Mesendoderm (in vitro differentiated cells): ENCODE data around the gene SEMA4C.
A peak's percentile ranks its signal among the peaks of the same experiment; 100 is the strongest.

Source experiments
- DNase-seq: peaks from one replicate; pipeline ENCODE4 v3.0.0; 2013
- H2AK5ac ChIP-seq: 2 replicates; pipeline ENCODE4 v1.6.1; 2013; ENCODE audit warnings: low read length, inconsistent platforms
- H2BK120ac ChIP-seq: 2 replicates; pipeline ENCODE4 v1.6.1; 2013; ENCODE audit warnings: low read depth, mild to moderate bottlenecking, low read length, moderate library complexity, mixed read lengths
- H2BK15ac ChIP-seq: replicated peaks from 2 replicates; pipeline ENCODE4 v1.6.1; 2013; ENCODE audit warnings: low read depth, mild to moderate bottlenecking, moderate library complexity
- H2BK5ac ChIP-seq: 2 replicates; pipeline ENCODE4 v1.6.1; 2013; ENCODE audit warnings: low read length, inconsistent platforms
- H3K18ac ChIP-seq: 2 replicates; pipeline ENCODE4 v1.6.1; 2013; ENCODE audit warnings: mild to moderate bottlenecking, low read length, mixed read lengths
- H3K23ac ChIP-seq: one replicate; pipeline ENCODE4 v1.6.1; 2013; ENCODE audit warnings: low read length
- H3K27ac ChIP-seq: 2 replicates; pipeline ENCODE4 v1.5.1; 2013; ENCODE audit warnings: low read depth, mild to moderate bottlenecking, inconsistent platforms, low read length, moderate library complexity
- H3K27me3 ChIP-seq: 2 replicates; pipeline ENCODE4 v1.6.1; 2013; ENCODE audit warnings: low read length, control low read depth, mild to moderate bottlenecking, inconsistent platforms; ENCODE audit not compliant: insufficient read depth, poor library complexity
- H3K36me3 ChIP-seq: 2 replicates; pipeline ENCODE4 v1.6.1; 2013; ENCODE audit warnings: low read length, inconsistent platforms; ENCODE audit not compliant: control insufficient read depth, insufficient read depth
- H3K4ac ChIP-seq: one replicate; pipeline ENCODE4 v1.6.1; 2013; ENCODE audit warnings: low read depth, mild to moderate bottlenecking, low read length, moderate library complexity
- H3K4me1 ChIP-seq: 2 replicates; pipeline ENCODE4 v1.6.1; 2013; ENCODE audit warnings: low read depth, low read length, inconsistent platforms; ENCODE audit not compliant: control insufficient read depth
- H3K4me2 ChIP-seq: 2 replicates; pipeline ENCODE4 v1.6.1; 2013; ENCODE audit warnings: low read length
- H3K4me3 ChIP-seq: 2 replicates; pipeline ENCODE4 v1.5.1; 2013; ENCODE audit warnings: mild to moderate bottlenecking, low read length
- H3K56ac ChIP-seq: one replicate; pipeline ENCODE4 v1.6.1; 2013; ENCODE audit warnings: low read length
- H3K79me1 ChIP-seq: 2 replicates; pipeline ENCODE4 v1.6.1; 2013; ENCODE audit warnings: low read length, inconsistent platforms
- H3K79me2 ChIP-seq: 2 replicates; pipeline ENCODE4 v1.6.1; 2013; ENCODE audit warnings: mild to moderate bottlenecking, low read length; ENCODE audit not compliant: control insufficient read depth, insufficient read depth
- H3K9ac ChIP-seq: 2 replicates; pipeline ENCODE4 v1.6.1; 2013; ENCODE audit warnings: low read length, inconsistent platforms
- H4K5ac ChIP-seq: one replicate; pipeline ENCODE4 v1.6.1; 2013; ENCODE audit warnings: low read length
- H4K8ac ChIP-seq: one replicate; pipeline ENCODE4 v1.6.1; 2013; ENCODE audit warnings: low read depth, mild to moderate bottlenecking, control low read depth, low read length, moderate library complexity
- WGBS: extraction: QIAGEN DNeasy Blood & Tissue Kit; methylation state at CpG from one replicate; pipeline ENCODE4 v1.1.7; 2013; ENCODE audit warnings: low lambda C conversion rate, missing lambda C conversion rate; ENCODE audit not compliant: insufficient coverage; ENCODE audit errors: extremely low coverage; 5-methylcytosine and 5-hydroxymethylcytosine counted together

The SEMA4C gene

GRCh38 chr2:96883306-96883705, 13.4 kb upstream of the SEMA4C start:
- WGBS, result no CpG with 5 or more reads among the region's 9 CpGs
- Histone ChIP-seq H3K56ac (no peak overlapping the region), H4K8ac (no peak overlapping the region), H2AK5ac (no peak overlapping the region), H2BK15ac (no peak overlapping the region), H3K4ac (no peak overlapping the region), H3K79me1 (no peaks in the 10 kb centered on the region), H3K36me3 (no peaks in the 10 kb centered on the region), H3K4me1 (peaks cover 15% of the 10 kb centered on the region), H3K9ac (no peak overlapping the region), H2BK5ac (no peak overlapping the region), H3K4me3 (no peak overlapping the region), H3K23ac (no peak overlapping the region), H3K4me2 (no peak overlapping the region), H3K79me2 (no peaks in the 10 kb centered on the region), H3K18ac (peak overlapping the region; percentile 15), H2BK120ac (no peak overlapping the region), H3K27ac (no peak overlapping the region), H4K5ac (no peak overlapping the region), H3K27me3 (no peaks in the 10 kb centered on the region)
- no peak for DNase-seq

GRCh38 chr2:96882906-96883305, 13.0 kb upstream of the SEMA4C start:
- H3K27ac ChIP-seq, result no peak overlapping the region
- H3K56ac ChIP-seq, result peak overlapping the region; percentile 75
- no peak overlapping the region for H3K23ac ChIP-seq
- no peaks in the 10 kb centered on the region for H3K27me3 ChIP-seq
- H2BK120ac ChIP-seq, result no peak overlapping the region
- H4K5ac ChIP-seq, result no peak overlapping the region
- peak overlapping the region; percentile 52 for H2AK5ac ChIP-seq
- no peaks in the 10 kb centered on the region for H3K36me3 ChIP-seq
- H2BK5ac ChIP-seq, result peak overlapping the region; percentile 41
- H3K79me2 ChIP-seq, result no peaks in the 10 kb centered on the region
- no peak overlapping the region for H3K9ac ChIP-seq
- H3K4me3 ChIP-seq, result no peak overlapping the region
- H3K4me1 ChIP-seq, result peaks cover 15% of the 10 kb centered on the region
- no peak overlapping the region for H2BK15ac ChIP-seq
- DNase-seq, result no peak
- WGBS, result no CpG with 5 or more reads among the region's 8 CpGs
- peak overlapping the region; percentile 15 for H3K18ac ChIP-seq
- H4K8ac ChIP-seq, result no peak overlapping the region
- H3K79me1 ChIP-seq, result no peaks in the 10 kb centered on the region
- no peak overlapping the region for H3K4ac ChIP-seq
- no peak overlapping the region for H3K4me2 ChIP-seq

GRCh38 chr2:96882230-96882629, 12.3 kb upstream of the SEMA4C start:
- Histone ChIP-seq H2BK15ac (no peak overlapping the region), H3K4me3 (no peak overlapping the region), H3K4me1 (peaks cover 15% of the 10 kb centered on the region), H3K4me2 (no peak overlapping the region), H4K8ac (no peak overlapping the region), H3K9ac (peak overlapping the region; percentile 12), H3K27ac (peak overlapping the region; percentile 71), H3K27me3 (no peaks in the 10 kb centered on the region), H3K4ac (peak overlapping the region; percentile 6), H3K18ac (peak overlapping the region; percentile 15), H2BK5ac (peak overlapping the region; percentile 41), H2AK5ac (peak overlapping the region; percentile 52), H4K5ac (no peak overlapping the region), H3K36me3 (no peaks in the 10 kb centered on the region), H3K79me2 (no peaks in the 10 kb centered on the region), H2BK120ac (peak overlapping the region; percentile 75), H3K79me1 (no peaks in the 10 kb centered on the region), H3K23ac (no peak overlapping the region), H3K56ac (peak overlapping the region; percentile 75)
- no CpG with 5 or more reads among the region's 12 CpGs for WGBS
- DNase-seq, result peak; percentile 49

GRCh38 chr2:96881349-96882195, 11.7 kb upstream of the SEMA4C start:
- peaks cover 17% of the 10 kb centered on the region for H3K4me1 ChIP-seq
- no peak overlapping the region for H4K8ac ChIP-seq
- peak overlapping the region; percentile 83 for H3K56ac ChIP-seq
- H3K27ac ChIP-seq, result peak overlapping the region; percentile 71
- peak overlapping the region; percentile 2 for H3K4me2 ChIP-seq
- peak; percentile 94 for DNase-seq
- no peak overlapping the region for H2BK15ac ChIP-seq
- H2BK120ac ChIP-seq, result peak overlapping the region; percentile 75
- H3K23ac ChIP-seq, result no peak overlapping the region
- peak overlapping the region; percentile 39 for H2BK5ac ChIP-seq
- no peaks in the 10 kb centered on the region for H3K79me1 ChIP-seq
- H3K27me3 ChIP-seq, result no peaks in the 10 kb centered on the region
- H3K18ac ChIP-seq, result peak overlapping the region; percentile 0
- H3K36me3 ChIP-seq, result no peaks in the 10 kb centered on the region
- H3K4ac ChIP-seq, result no peak overlapping the region
- WGBS, result no CpG with 5 or more reads among the region's 10 CpGs
- no peak overlapping the region for H4K5ac ChIP-seq
- H3K9ac ChIP-seq, result peak overlapping the region; percentile 44
- H2AK5ac ChIP-seq, result no peak overlapping the region
- H3K79me2 ChIP-seq, result no peaks in the 10 kb centered on the region
- no peak overlapping the region for H3K4me3 ChIP-seq

GRCh38 chr2:96880891-96881273, 11.0 kb upstream of the SEMA4C start:
- WGBS, result no CpG with 5 or more reads among the region's 6 CpGs
- Histone ChIP-seq H4K8ac (no peak overlapping the region), H3K27ac (peak overlapping the region; percentile 55)

More at GRCh38 chr2:96880891-96881273, 11.0 kb upstream of the SEMA4C start:
- Histone ChIP-seq H3K23ac (no peak overlapping the region), H2AK5ac (peak overlapping the region; percentile 95), H3K4me3 (no peak overlapping the region), H3K18ac (no peak overlapping the region), H2BK120ac (peak overlapping the region; percentile 22), H3K4ac (no peak overlapping the region), H2BK15ac (no peak overlapping the region), H3K9ac (no peak overlapping the region), H3K79me2 (no peaks in the 10 kb centered on the region), H3K56ac (peak overlapping the region; percentile 83), H2BK5ac (peak overlapping the region; percentile 42), H3K4me2 (no peak overlapping the region), H3K79me1 (no peaks in the 10 kb centered on the region), H3K36me3 (no peaks in the 10 kb centered on the region), H3K4me1 (peaks cover 19% of the 10 kb centered on the region), H3K27me3 (no peaks in the 10 kb centered on the region), H4K5ac (no peak overlapping the region)
- no peak for DNase-seq
